ENCODE data around the gene PATZ1. TPM values are rescaled to one million over a fixed set of nuclear protein-coding genes. Genes with fewer than 3 reads are reported as not detected.
A peak's percentile ranks its signal among the peaks of the same experiment; 100 is the strongest.

PATZ1 gene
- total RNA-seq, 1 donor from 2014 or later = 24.0 TPM

GRCh38 chr22:31286360-31287255 lies 59.5 kb downstream of the PATZ1 start:
- Histone ChIP-seq H3K4me2 (ENCODE audit: low read length) (no peak overlapping the region), H4K20me1 (ENCODE audit: insufficient read depth, low read length) (peaks cover 5% of the 10 kb centered on the region), H2AFZ (ENCODE audit: low read depth, low read length) (no peak overlapping the region), H3K27ac (ENCODE audit: low read depth, low read length) (no peak overlapping the region), H3K9ac (ENCODE audit: low read length) (no peak overlapping the region), H3K4me1 (ENCODE audit: insufficient read depth, low read length) (peaks cover 6% of the 10 kb centered on the region), H3K27me3 (ENCODE audit: insufficient read depth, low read length) (peaks cover 5% of the 10 kb centered on the region), H3K4me3 (ENCODE audit: insufficient read depth, low read depth, low read length) (no peak overlapping the region), H3K9me3 (ENCODE audit: insufficient read depth, low read depth, low read length) (no peaks in the 10 kb centered on the region), H3K79me2 (ENCODE audit: insufficient read depth, low read length) (no peaks in the 10 kb centered on the region), H3K36me3 (ENCODE audit: insufficient read depth, low read length) (peaks cover 4% of the 10 kb centered on the region)
- Mint-ChIP-seq H3K4me1 (ENCODE audit: low read depth, unreplicated experiment) (peaks cover 5% of the 10 kb centered on the region), H3K36me3 (ENCODE audit: low read depth, unreplicated experiment) (peaks cover 22% of the 10 kb centered on the region), H3K9me3 (ENCODE audit: unreplicated experiment) (no peaks in the 10 kb centered on the region), H3K4me3 (ENCODE audit: unreplicated experiment) (no peak overlapping the region), H3K27ac (ENCODE audit: unreplicated experiment) (peak overlapping the region; percentile 3), H3K27me3 (ENCODE audit: low read depth, unreplicated experiment) (no peaks in the 10 kb centered on the region)
- DNase-seq (ENCODE audit: low read depth) (no peak), FAIRE-seq (no peak)
- TF ChIP-seq EZH2 (IDR thresholded peaks at IDR 0.05; ENCODE audit: insufficient read depth, low read length) (no peak), CTCF (IDR thresholded peaks at IDR 0.05; ENCODE audit: insufficient read depth, low read depth, low read length) (no peak)

DNA sequence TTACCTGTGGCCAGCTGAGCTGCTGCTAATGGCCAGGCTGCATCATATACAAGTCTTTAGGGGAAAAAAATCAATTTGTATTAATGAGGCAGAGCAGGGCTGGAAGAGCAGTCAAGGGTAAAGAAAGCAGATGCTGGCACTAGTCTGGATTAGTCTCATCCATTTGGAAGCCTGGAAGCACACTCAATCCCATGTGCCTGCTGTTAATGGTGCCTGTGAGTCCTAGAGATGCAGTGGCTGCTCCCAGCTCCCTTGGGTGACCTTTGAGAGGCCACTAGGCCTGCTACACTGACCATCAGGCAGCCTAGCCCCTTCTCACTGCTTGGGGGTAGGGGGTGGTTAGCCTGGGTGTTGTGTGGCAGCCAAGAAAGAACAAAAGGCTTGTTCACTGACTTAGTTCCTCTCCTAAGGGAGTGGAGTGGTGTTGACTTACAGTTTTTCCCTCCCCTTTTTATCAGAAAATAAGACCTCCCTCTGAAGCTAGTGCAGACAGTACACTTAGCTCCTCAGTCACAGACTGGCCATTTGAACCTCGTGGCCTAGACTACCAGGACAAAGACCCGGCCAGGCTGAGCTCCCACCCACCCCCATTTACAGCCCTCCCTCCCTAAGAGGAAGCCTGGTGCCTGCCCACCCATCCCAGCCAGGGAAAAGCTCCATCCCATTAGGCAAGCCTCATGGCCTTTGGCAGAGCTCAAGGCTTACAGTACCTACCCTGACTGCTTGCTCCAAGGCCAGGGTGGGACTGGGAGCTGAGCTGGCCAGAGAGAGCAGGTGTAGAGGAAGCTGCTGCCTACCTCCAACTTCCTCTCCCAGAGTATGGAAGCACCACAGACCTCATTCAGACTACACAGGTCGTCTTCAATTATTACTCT lies 61.6 kb downstream of the PATZ1 start:
- Histone ChIP-seq H3K4me2 (ENCODE audit: low read length) (no peak overlapping the region), H4K20me1 (ENCODE audit: insufficient read depth, low read length) (peaks cover 16% of the 10 kb centered on the region), H3K27ac (ENCODE audit: low read depth, low read length) (no peak overlapping the region), H3K9ac (ENCODE audit: low read length) (no peak overlapping the region), H2AFZ (ENCODE audit: low read depth, low read length) (no peak overlapping the region), H3K9me3 (ENCODE audit: insufficient read depth, low read depth, low read length) (no peaks in the 10 kb centered on the region), H3K27me3 (ENCODE audit: insufficient read depth, low read length) (peaks cover 5% of the 10 kb centered on the region), H3K4me1 (ENCODE audit: insufficient read depth, low read length) (no peaks in the 10 kb centered on the region), H3K36me3 (ENCODE audit: insufficient read depth, low read length) (peaks cover 10% of the 10 kb centered on the region), H3K79me2 (ENCODE audit: insufficient read depth, low read length) (no peaks in the 10 kb centered on the region), H3K4me3 (ENCODE audit: insufficient read depth, low read depth, low read length) (no peak overlapping the region)
- TF ChIP-seq EZH2 (IDR thresholded peaks at IDR 0.05; ENCODE audit: insufficient read depth, low read length) = no peak
- no peak for TF ChIP-seq CTCF (IDR thresholded peaks at IDR 0.05; ENCODE audit: insufficient read depth, low read depth, low read length)
- DNase-seq (ENCODE audit: low read depth) (no peak), FAIRE-seq (no peak)
- no peak overlapping the region for H3K4me3 Mint-ChIP-seq (ENCODE audit: unreplicated experiment)
- H3K4me1 Mint-ChIP-seq (ENCODE audit: low read depth, unreplicated experiment) = peaks cover 2% of the 10 kb centered on the region
- no peak overlapping the region for H3K27ac Mint-ChIP-seq (ENCODE audit: unreplicated experiment)
- no peaks in the 10 kb centered on the region for H3K9me3 Mint-ChIP-seq (ENCODE audit: unreplicated experiment)
- no peaks in the 10 kb centered on the region for H3K27me3 Mint-ChIP-seq (ENCODE audit: low read depth, unreplicated experiment)
- H3K36me3 Mint-ChIP-seq (ENCODE audit: low read depth, unreplicated experiment) = peaks cover 22% of the 10 kb centered on the region
